Measurements from ENCODE around the gene VPS13D. TPM values are rescaled to one million over a fixed set of nuclear protein-coding genes. Genes with fewer than 3 reads are reported as not detected.

Gene VPS13D
- total RNA-seq, 1 experiment from 2014 or later, result 36.5 TPM

GRCh38 chr1:12441414-12442105 lies 211.7 kb downstream of the VPS13D start:
- Mint-ChIP-seq H3K27ac (ENCODE audit: low read depth, unreplicated experiment) (no peak overlapping the region), H3K4me1 (ENCODE audit: insufficient read depth, unreplicated experiment) (peaks cover 21% of the 10 kb centered on the region), H3K4me3 (ENCODE audit: unreplicated experiment) (no peak overlapping the region), H3K36me3 (ENCODE audit: insufficient read depth, unreplicated experiment) (peaks cover 23% of the 10 kb centered on the region), H3K9me3 (ENCODE audit: unreplicated experiment) (no peaks in the 10 kb centered on the region), H3K27me3 (ENCODE audit: insufficient read depth, unreplicated experiment) (no peaks in the 10 kb centered on the region)
- no peak for TF ChIP-seq CTCF (IDR thresholded peaks at IDR 0.05; ENCODE audit: unreplicated experiment)
- BruUV-seq (replicated peaks), result no TSS peak
- intact Hi-C loops (cut with micrococcal nuclease), result no loop called here
- CTCF ChIA-PET, result no interaction called here
- no peak for DNase-seq (ENCODE audit: unreplicated experiment)
- POLR2A ChIA-PET, result interaction anchor here (1.3 kb wide), 1 partner anchor 31 kb away, joined by 3 read pairs; no protein-coding TSS in a partner anchor

DNA sequence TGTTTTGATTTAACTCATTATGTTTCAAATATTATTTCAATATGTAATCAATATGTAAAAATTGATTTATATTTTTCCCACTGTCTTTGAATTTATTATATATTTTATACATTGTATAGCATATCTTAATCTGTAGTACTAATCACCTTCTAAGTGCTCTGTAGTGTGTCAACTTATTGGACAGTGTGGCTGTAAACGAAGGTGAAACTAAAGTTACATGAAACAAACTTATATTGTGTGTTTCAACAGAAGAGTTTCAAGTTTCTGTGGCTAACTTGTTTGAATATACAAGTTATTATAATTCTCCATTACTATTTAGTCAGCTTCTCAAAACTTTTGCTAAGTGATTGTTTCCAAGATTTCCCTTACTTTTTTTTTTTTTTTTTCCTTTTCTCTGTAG lies 212.4 kb downstream of the VPS13D start:
- Mint-ChIP-seq H3K27ac (ENCODE audit: low read depth, unreplicated experiment) (no peak overlapping the region), H3K9me3 (ENCODE audit: unreplicated experiment) (no peaks in the 10 kb centered on the region), H3K36me3 (ENCODE audit: insufficient read depth, unreplicated experiment) (peaks cover 18% of the 10 kb centered on the region), H3K27me3 (ENCODE audit: insufficient read depth, unreplicated experiment) (no peaks in the 10 kb centered on the region), H3K4me3 (ENCODE audit: unreplicated experiment) (no peak overlapping the region), H3K4me1 (ENCODE audit: insufficient read depth, unreplicated experiment) (peaks cover 16% of the 10 kb centered on the region)
- TF ChIP-seq CTCF (IDR thresholded peaks at IDR 0.05; ENCODE audit: unreplicated experiment), result no peak
- DNase-seq (ENCODE audit: unreplicated experiment), result no peak
- intact Hi-C loops (cut with micrococcal nuclease), result no loop called here
- CTCF ChIA-PET, result no interaction called here
- POLR2A ChIA-PET, result no interaction called here
- no TSS peak for BruUV-seq (replicated peaks)

DNA sequence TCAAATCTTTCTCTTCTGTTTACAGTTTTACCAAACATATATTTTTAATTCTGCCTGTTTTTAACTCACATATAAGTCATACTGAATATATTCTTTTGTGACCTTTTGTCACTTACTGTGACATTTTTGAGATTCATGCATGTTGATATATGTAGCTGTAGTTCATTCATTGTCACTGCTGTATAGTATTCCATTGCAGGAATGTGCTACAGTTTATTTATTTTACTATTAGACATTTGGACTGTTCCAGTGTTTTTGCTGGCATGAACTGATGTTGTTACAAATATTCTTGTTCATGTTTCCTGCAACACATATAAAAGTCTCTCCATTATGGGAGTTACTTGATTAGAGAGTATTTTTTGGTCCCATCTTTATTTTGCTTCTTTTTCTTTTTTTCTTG lies 213.3 kb downstream of the VPS13D start:
- CTCF ChIA-PET, result no interaction called here
- H3K27me3 Mint-ChIP-seq (ENCODE audit: insufficient read depth, unreplicated experiment), result no peaks in the 10 kb centered on the region
- no peak overlapping the region for H3K4me3 Mint-ChIP-seq (ENCODE audit: unreplicated experiment)
- H3K9me3 Mint-ChIP-seq (ENCODE audit: unreplicated experiment), result no peaks in the 10 kb centered on the region
- peaks cover 16% of the 10 kb centered on the region for H3K36me3 Mint-ChIP-seq (ENCODE audit: insufficient read depth, unreplicated experiment)
- DNase-seq (ENCODE audit: unreplicated experiment), result no peak
- TF ChIP-seq CTCF (IDR thresholded peaks at IDR 0.05; ENCODE audit: unreplicated experiment), result no peak
- peaks cover 15% of the 10 kb centered on the region for H3K4me1 Mint-ChIP-seq (ENCODE audit: insufficient read depth, unreplicated experiment)
- POLR2A ChIA-PET, result no interaction called here
- BruUV-seq (replicated peaks), result no TSS peak
- intact Hi-C loops (cut with micrococcal nuclease), result no loop called here
- no peak overlapping the region for H3K27ac Mint-ChIP-seq (ENCODE audit: low read depth, unreplicated experiment)

DNA sequence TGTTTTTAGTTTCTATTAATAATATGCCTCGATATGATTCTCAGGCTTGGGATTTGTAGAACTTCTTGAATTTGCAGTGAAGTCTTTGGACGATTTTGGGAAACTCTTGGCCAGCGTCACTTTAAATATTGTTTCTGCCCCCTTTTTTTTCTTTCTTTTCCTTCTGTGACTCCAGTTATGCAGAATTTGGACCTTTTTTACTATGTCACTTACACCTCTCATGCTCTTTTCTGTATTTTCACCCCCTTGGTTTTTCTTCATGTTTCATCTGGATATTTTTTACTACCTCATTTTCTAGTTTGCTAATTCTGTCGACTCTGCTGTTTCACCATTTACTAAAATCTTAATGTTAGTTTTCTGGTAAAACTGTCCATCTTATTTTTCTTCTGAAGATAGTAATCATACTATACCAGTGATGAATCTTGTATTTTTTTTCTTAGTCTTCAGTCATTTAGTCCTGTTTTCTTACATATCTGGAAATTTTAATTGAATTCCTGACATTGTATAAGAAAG lies 214.6 kb downstream of the VPS13D start:
- Mint-ChIP-seq H3K4me3 (ENCODE audit: unreplicated experiment) (no peak overlapping the region), H3K4me1 (ENCODE audit: insufficient read depth, unreplicated experiment) (peaks cover 10% of the 10 kb centered on the region), H3K36me3 (ENCODE audit: insufficient read depth, unreplicated experiment) (peaks cover 16% of the 10 kb centered on the region), H3K27ac (ENCODE audit: low read depth, unreplicated experiment) (no peak overlapping the region), H3K9me3 (ENCODE audit: unreplicated experiment) (no peaks in the 10 kb centered on the region), H3K27me3 (ENCODE audit: insufficient read depth, unreplicated experiment) (no peaks in the 10 kb centered on the region)
- intact Hi-C loops (cut with micrococcal nuclease), result no loop called here
- no peak for DNase-seq (ENCODE audit: unreplicated experiment)
- no peak for TF ChIP-seq CTCF (IDR thresholded peaks at IDR 0.05; ENCODE audit: unreplicated experiment)
- CTCF ChIA-PET, result no interaction called here
- POLR2A ChIA-PET, result interaction anchor here (0.7 kb wide), 1 partner anchor 172 kb away, joined by 3 read pairs; no protein-coding TSS in a partner anchor
- BruUV-seq (replicated peaks), result no TSS peak

Data from MCF 10A (cell line).